Kasumi-1 (cell line): Measurements from ENCODE around the gene SOX8.

Experiments used
- DNase-seq, 2 experiments: peaks; one replicate each; lab custom pipeline; 2025; lab: John Stamatoyannopoulos, UW

The SOX8 gene

GRCh38 chr16:973366-973765 is 8.2 kb upstream of the SOX8 start:
- DNase-seq, result no peak

GRCh38 chr16:974001-974601 is 7.5 kb upstream of the SOX8 start:
- DNase-seq, result no peak

- DNase-seq, result no peak
Measured at GRCh38 chr16:974611-975261, 6.8 kb upstream of the SOX8 start.

GRCh38 chr16:975291-975690 is 6.3 kb upstream of the SOX8 start:
- no peak for DNase-seq

- DNase-seq, result no peak
Measured at GRCh38 chr16:976389-976931, 5.1 kb upstream of the SOX8 start.

GRCh38 chr16:977081-977701 is 4.4 kb upstream of the SOX8 start:
- no peak for DNase-seq

- DNase-seq, result no peak
Measured at GRCh38 chr16:977896-978295, 3.7 kb upstream of the SOX8 start.

- DNase-seq, result no peak
Measured at GRCh38 chr16:978403-978802, 3.2 kb upstream of the SOX8 start.

GRCh38 chr16:979147-979546 is 2.4 kb upstream of the SOX8 start:
- DNase-seq, result no peak

- no peak for DNase-seq
Measured at GRCh38 chr16:979859-980594, 1.5 kb upstream of the SOX8 start.

GRCh38 chr16:980595-980854 is 1.0 kb upstream of the SOX8 start:
- no peak for DNase-seq

- DNase-seq, result no peak
Measured at GRCh38 chr16:982145-983043, 824 bp downstream of the SOX8 start.

- DNase-seq, result no peak
Measured at GRCh38 chr16:983044-984030, 1.8 kb downstream of the SOX8 start.

- no peak for DNase-seq
Measured at GRCh38 chr16:984121-984694, 2.6 kb downstream of the SOX8 start.

GRCh38 chr16:984736-985636 is 3.4 kb downstream of the SOX8 start:
- no peak for DNase-seq

GRCh38 chr16:985646-986400 is 4.3 kb downstream of the SOX8 start:
- no peak for DNase-seq

GRCh38 chr16:986411-986810 is 4.8 kb downstream of the SOX8 start:
- DNase-seq, result no peak

GRCh38 chr16:986925-987582 is 5.5 kb downstream of the SOX8 start:
- no peak for DNase-seq
